HCT116 (cell line): ENCODE data around the gene KIF26A. TPM values are rescaled to one million over a fixed set of nuclear protein-coding genes. Genes with fewer than 3 reads are reported as not detected.

Source experiments
- ATAC-seq: fragments of 200-7000 bp; cut with Tn5 transposase; 2 replicates; pipeline ENCODE4 v1.9.1; 2020; ENCODE audit warnings: mild to moderate bottlenecking, moderate library complexity
- BruUV-seq: library from RNA; stranded (reverse); fragments of 400-500 nt; replicated peaks from 2 replicates; lab custom pipeline; 2021; lab: Mats Ljungman, UMichigan
- CTCF ChIA-PET: fragments of 300-600 bp; sonication (Branson Sonifier 250); formaldehyde crosslinking; loops from one replicate; lab custom pipeline; 2021; ENCODE audit warnings: antibody characterized with exemption; lab: Charles Lee
- POLR2A ChIA-PET: fragments of 300-600, 350-600 bp; sonication (Branson Sonifier 250); formaldehyde crosslinking; loops from one replicate; lab custom pipeline; 2021; ENCODE audit warnings: antibody characterized with exemption; lab: Charles Lee
- RAD21 ChIA-PET, 2 experiments: fragments of 300-600 bp; sonication (Branson Sonifier 250); formaldehyde crosslinking; loops; one replicate each; lab custom pipeline; 2023; ENCODE audit warnings: low total read pairs in 2 of 2; ENCODE audit not compliant: uncharacterized antibody in 2 of 2, unreplicated experiment in 2 of 2, low non-redundant PET in 1 of 2; lab: Charles Lee
- DNase-seq: peaks from one replicate; pipeline ENCODE4 v3.0.0-alpha.2; 2010; ENCODE audit warnings: low read depth, low spot score
- H2AFZ ChIP-seq: fragments of 200-600 bp; shearing (Covaris generic), sonication (generic); 2 replicates; pipeline ENCODE4 v1.6.1; 2017; ENCODE audit warnings: low read depth, mixed run types, mixed read lengths, antibody characterized with exemption, low read length; ENCODE audit not compliant: poor library complexity, severe bottlenecking
- H3K27ac ChIP-seq: 2 replicates; pipeline ENCODE4 v1.5.1; 2012; ENCODE audit warnings: low read depth, low read length
- H3K27me3 ChIP-seq: fragments of 200-600 bp; sonication (generic); 2 replicates; pipeline ENCODE4 v1.6.1; 2016; ENCODE audit warnings: mixed run types, low read length, mixed read lengths; ENCODE audit not compliant: insufficient read depth
- H3K36me3 ChIP-seq, 2 experiments: fragments of 200-500 bp in 1 of 2; fragments of 200-600 bp in 1 of 2; sonication (Bioruptor generic) in 1 of 2; sonication (generic) in 1 of 2; 2 replicates each; pipeline versions ENCODE4 v1.5.1 to v1.6.1; 2014 to 2016; ENCODE audit warnings: low read length in 2 of 2, inconsistent platforms in 1 of 2, mixed read lengths in 1 of 2, mixed run types in 1 of 2; ENCODE audit not compliant: insufficient read depth in 2 of 2, control insufficient read depth in 1 of 2
- H3K4me1 ChIP-seq, 2 experiments: fragments of 200-600 bp in 1 of 2; sonication (generic) in 1 of 2; 2 replicates each; pipeline versions ENCODE4 v1.5.1 to v1.6.1; 2012 to 2017; ENCODE audit warnings: low read length in 2 of 2, inconsistent platforms in 1 of 2, mild to moderate bottlenecking in 1 of 2, mixed read lengths in 1 of 2, mixed run types in 1 of 2, moderate library complexity in 1 of 2; ENCODE audit not compliant: insufficient read depth in 2 of 2, control insufficient read depth in 1 of 2
- H3K4me2 ChIP-seq: fragments of 200-600 bp; sonication (generic); 2 replicates; pipeline ENCODE4 v1.6.1; 2017; ENCODE audit warnings: mixed run types, low read length, mixed read lengths
- H3K4me3 ChIP-seq, 2 experiments: fragments of 200-600 bp in 1 of 2; sonication (generic) in 1 of 2; replicated peaks in 1 of 2; 2 replicates each; pipeline ENCODE4 v1.5.1; 2011 to 2016; ENCODE audit warnings: low read length in 2 of 2, control low read depth in 1 of 2, low read depth in 1 of 2, mild to moderate bottlenecking in 1 of 2, mixed read lengths in 1 of 2, mixed run types in 1 of 2
- H3K79me2 ChIP-seq: fragments of 200-600 bp; sonication (generic); 2 replicates; pipeline ENCODE4 v1.6.1; 2017; ENCODE audit warnings: mild to moderate bottlenecking, mixed run types, low read length, moderate library complexity, mixed read lengths; ENCODE audit not compliant: insufficient read depth
- H3K9ac ChIP-seq: fragments of 200-600 bp; sonication (generic); 2 replicates; pipeline ENCODE4 v1.6.1; 2016; ENCODE audit warnings: low read length, mixed read lengths
- H3K9me2 ChIP-seq: fragments of 200-600 bp; sonication (generic), shearing (Covaris generic); 2 replicates; pipeline ENCODE4 v1.6.1; 2017; ENCODE audit warnings: mixed run types, mild to moderate bottlenecking, moderate library complexity; ENCODE audit not compliant: insufficient read depth
- H3K9me3 ChIP-seq, 2 experiments: fragments of 200-500 bp in 1 of 2; fragments of 200-600 bp in 1 of 2; sonication (Bioruptor generic) in 1 of 2; sonication (generic) in 1 of 2; 2 replicates each; pipeline ENCODE4 v1.6.1; 2014 to 2017; ENCODE audit warnings: low read length in 2 of 2, mixed read lengths in 2 of 2, inconsistent platforms in 1 of 2, low read depth in 1 of 2, mild to moderate bottlenecking in 1 of 2, mixed run types in 1 of 2, moderate library complexity in 1 of 2; ENCODE audit not compliant: control insufficient read depth in 1 of 2, insufficient read depth in 1 of 2
- H4K20me1 ChIP-seq: fragments of 200-600 bp; sonication (generic), shearing (Covaris generic); 2 replicates; pipeline ENCODE4 v1.6.1; 2017; ENCODE audit warnings: mixed run types, mild to moderate bottlenecking, moderate library complexity; ENCODE audit not compliant: insufficient read depth
- CEBPB ChIP-seq: IDR thresholded peaks from 2 replicates; pipeline ENCODE4 v1.6.1; 2012; ENCODE audit warnings: low read depth
- EGR1 ChIP-seq: IDR thresholded peaks from 2 replicates; pipeline ENCODE4 v1.6.1; 2012; ENCODE audit warnings: low read depth
- MAX ChIP-seq: IDR thresholded peaks from 2 replicates; pipeline ENCODE4 v1.6.1; 2012
- POLR2A ChIP-seq: IDR thresholded peaks from 2 replicates; pipeline ENCODE4 v1.7.0; 2011; ENCODE audit warnings: borderline replicate concordance; ENCODE audit not compliant: insufficient read depth, insufficient read length; ENCODE audit errors: extremely low read depth
- SP1 ChIP-seq: IDR thresholded peaks from 2 replicates; pipeline ENCODE4 v1.6.1; 2012; ENCODE audit warnings: low read depth
- TCF7L2 ChIP-seq: IDR thresholded peaks from 2 replicates; pipeline ENCODE4 v1.7.0; 2011; ENCODE audit warnings: borderline replicate concordance, inconsistent platforms; ENCODE audit not compliant: insufficient read depth, insufficient read length; ENCODE audit errors: extremely low read depth
- intact Hi-C: fragments of 100-400 bp; cut with micrococcal nuclease; formaldehyde crosslinking; loops from 2 replicates; pipeline ENCODE4 v1.10.0; 2022
- total RNA-seq: library from RNA; stranded (reverse); gene quantifications from one replicate; pipeline ENCODE4 v1.2.1, GENCODE V29; 2021; ENCODE audit not compliant: unreplicated experiment

The KIF26A gene
- total RNA-seq, 1 experiment from 2014 or later: 10.2 TPM

DNA sequence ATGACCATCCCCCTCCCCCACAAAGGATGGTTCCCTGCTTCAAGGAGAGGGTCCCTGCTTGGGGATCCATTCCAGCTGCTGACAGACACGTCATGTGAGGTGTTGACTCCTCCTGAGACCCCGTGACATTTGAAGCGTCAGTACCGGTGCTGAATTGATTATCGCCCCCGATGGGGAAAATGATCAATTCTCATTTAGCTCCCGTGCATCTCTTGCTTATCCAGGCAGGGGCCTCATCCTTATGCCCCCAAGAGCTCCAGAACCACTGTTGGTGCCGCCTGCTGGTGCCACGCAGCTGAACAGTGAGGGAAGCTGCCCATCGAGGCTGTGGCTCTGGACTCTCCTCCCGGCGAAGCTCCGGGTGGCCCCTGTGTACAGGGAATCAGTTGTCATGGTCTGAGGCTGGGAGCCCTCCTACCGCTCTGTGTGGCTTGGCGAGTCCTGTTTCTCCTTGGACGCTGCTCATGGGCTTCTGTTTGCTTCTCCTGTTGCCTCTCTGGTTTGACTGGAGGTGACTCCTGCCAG lies 4.6 kb downstream of the KIF26A start:
- ChIA-PET POLR2A (no interaction called here), CTCF (interaction anchor here (1.4 kb wide), 1 partner anchor 421 kb away, joined by 3 read pairs; no protein-coding TSS in a partner anchor), RAD21 (no interaction called here)
- Histone ChIP-seq H3K9me2 (no peaks in the 10 kb centered on the region), H3K79me2 (peaks cover 28% of the 10 kb centered on the region; the same call in 1 of the 2 replicates), H4K20me1 (no peaks in the 10 kb centered on the region), H3K27ac (no peak overlapping the region), H3K4me3 (no peak overlapping the region), H3K4me1 (peaks cover 6 to 16% of the 10 kb centered on the region in 2 experiments; a peak in 3 of 4 replicates), H3K9me3 (no peaks in the 10 kb centered on the region), H2AFZ (no peak overlapping the region), H3K4me2 (no peak overlapping the region), H3K27me3 (no peaks in the 10 kb centered on the region), H3K36me3 (no peaks in the 10 kb centered on the region), H3K9ac (no peak overlapping the region)
- no TSS peak for BruUV-seq
- no peak for TF ChIP-seq TCF7L2
- ATAC-seq (no peak), DNase-seq (no peak)
- intact Hi-C loops: no loop called here

- no TSS peak for BruUV-seq
- ChIA-PET POLR2A (no interaction called here), RAD21 (no interaction called here), CTCF (interaction anchor here (1.4 kb wide), 1 partner anchor 420 kb away, joined by 3 read pairs; no protein-coding TSS in a partner anchor)
- DNase-seq: no peak
- intact Hi-C loops: no loop called here
- H3K9ac ChIP-seq: no peak overlapping the region
- peaks cover 6 to 15% of the 10 kb centered on the region in 2 experiments; a peak in 3 of 4 replicates for H3K4me1 ChIP-seq
- H3K79me2 ChIP-seq: peaks cover 28% of the 10 kb centered on the region; the same call in 1 of the 2 replicates
- ATAC-seq: no peak
- no peaks in the 10 kb centered on the region for H3K9me2 ChIP-seq
- no peaks in the 10 kb centered on the region for H3K9me3 ChIP-seq
- H3K27ac ChIP-seq: no peak overlapping the region
- no peak overlapping the region for H2AFZ ChIP-seq
- no peak overlapping the region for H3K4me2 ChIP-seq
- no peaks in the 10 kb centered on the region for H3K27me3 ChIP-seq
- TF ChIP-seq TCF7L2: no peak
- no peak for TF ChIP-seq MAX
- TF ChIP-seq POLR2A: no peak
- no peak for TF ChIP-seq CEBPB
- no peak for TF ChIP-seq EGR1
- no peak for TF ChIP-seq SP1
- H4K20me1 ChIP-seq: no peaks in the 10 kb centered on the region
- H3K36me3 ChIP-seq: no peaks in the 10 kb centered on the region
- no peak overlapping the region for H3K4me3 ChIP-seq
Observed at GRCh38 chr14:104143521-104144452, 5.4 kb downstream of the KIF26A start.
